Trophoblast cell (in vitro differentiated cells and primary cell): ENCODE results near the gene GAK.

Experiments used
- DNase-seq, 2 donors: peaks; one replicate each; pipeline ENCODE4 v3.0.0-alpha.2; 2016
- H2AFZ ChIP-seq: 2 replicates; pipeline ENCODE4 v1.6.1; 2013; ENCODE audit warnings: low read length, moderate library complexity, mild to moderate bottlenecking; ENCODE audit not compliant: insufficient read depth, poor library complexity
- H2AK5ac ChIP-seq: 2 replicates; pipeline ENCODE4 v1.6.1; 2013; ENCODE audit warnings: mild to moderate bottlenecking, low read length
- H2BK120ac ChIP-seq: 2 replicates; pipeline ENCODE4 v1.6.1; 2013; ENCODE audit warnings: low read length, mild to moderate bottlenecking, moderate library complexity; ENCODE audit not compliant: insufficient read depth, poor library complexity
- H2BK12ac ChIP-seq: 2 replicates; pipeline ENCODE4 v1.6.1; 2013; ENCODE audit warnings: mild to moderate bottlenecking, low read length, moderate library complexity
- H2BK5ac ChIP-seq: 2 replicates; pipeline ENCODE4 v1.6.1; 2013; ENCODE audit warnings: low read length, low read depth, moderate library complexity, mild to moderate bottlenecking; ENCODE audit not compliant: poor library complexity
- H3K14ac ChIP-seq: 2 replicates; pipeline ENCODE4 v1.6.1; 2013; ENCODE audit warnings: mild to moderate bottlenecking, low read length
- H3K18ac ChIP-seq: 2 replicates; pipeline ENCODE4 v1.6.1; 2013; ENCODE audit warnings: mild to moderate bottlenecking, low read length
- H3K23ac ChIP-seq: 2 replicates; pipeline ENCODE4 v1.6.1; 2013; ENCODE audit warnings: low read length
- H3K27ac ChIP-seq: 2 replicates; pipeline ENCODE4 v1.5.1; 2013; ENCODE audit warnings: low read depth, mild to moderate bottlenecking, inconsistent platforms, low read length, moderate library complexity
- H3K27me3 ChIP-seq: 2 replicates; pipeline ENCODE4 v1.6.1; 2013; ENCODE audit warnings: inconsistent platforms, mild to moderate bottlenecking, low read length, moderate library complexity; ENCODE audit not compliant: insufficient read depth
- H3K36me3 ChIP-seq, 2 experiments: 1 replicate in 1 of 2; 2 replicates in 1 of 2; pipeline ENCODE4 v1.6.1; 2013; ENCODE audit warnings: low read length in 2 of 2, mild to moderate bottlenecking in 2 of 2, moderate library complexity in 1 of 2; ENCODE audit not compliant: insufficient read depth in 2 of 2, control insufficient read depth in 1 of 2
- H3K4ac ChIP-seq: 2 replicates; pipeline ENCODE4 v1.6.1; 2013; ENCODE audit warnings: low read depth, mild to moderate bottlenecking, low read length, moderate library complexity
- H3K4me1 ChIP-seq, 2 experiments: 1 replicate in 1 of 2; 2 replicates in 1 of 2; pipeline ENCODE4 v1.6.1; 2013; ENCODE audit warnings: low read length in 2 of 2, mild to moderate bottlenecking in 2 of 2, moderate library complexity in 1 of 2; ENCODE audit not compliant: insufficient read depth in 2 of 2, control insufficient read depth in 1 of 2
- H3K4me2 ChIP-seq: 2 replicates; pipeline ENCODE4 v1.6.1; 2013; ENCODE audit warnings: inconsistent platforms, mild to moderate bottlenecking, low read length, moderate library complexity
- H3K4me3 ChIP-seq: 2 replicates; pipeline ENCODE4 v1.5.1; 2013; ENCODE audit warnings: mild to moderate bottlenecking, low read depth, low read length, inconsistent platforms
- H3K79me1 ChIP-seq: one replicate; pipeline ENCODE4 v1.6.1; 2013; ENCODE audit warnings: low read length
- H3K79me2 ChIP-seq: 2 replicates; pipeline ENCODE4 v1.6.1; 2013; ENCODE audit warnings: low read length, mild to moderate bottlenecking; ENCODE audit not compliant: control insufficient read depth, insufficient read depth, poor library complexity
- H3K9ac ChIP-seq: 2 replicates; pipeline ENCODE4 v1.6.1; 2013; ENCODE audit warnings: mild to moderate bottlenecking, low read length
- H3K9me3 ChIP-seq: 2 replicates; pipeline ENCODE4 v1.6.1; 2013; ENCODE audit warnings: low read depth, mild to moderate bottlenecking, control low read depth, inconsistent platforms, low read length; ENCODE audit not compliant: insufficient read depth
- H4K12ac ChIP-seq: 2 replicates; pipeline ENCODE4 v1.6.1; 2013; ENCODE audit warnings: low read depth, mild to moderate bottlenecking, low read length, moderate library complexity
- H4K8ac ChIP-seq: 2 replicates; pipeline ENCODE4 v1.6.1; 2013; ENCODE audit warnings: low read depth, mild to moderate bottlenecking, low read length, moderate library complexity
- H4K91ac ChIP-seq: one replicate; pipeline ENCODE4 v1.6.1; 2013; ENCODE audit warnings: low read depth, mild to moderate bottlenecking, low read length, moderate library complexity
- WGBS: extraction: QIAGEN DNeasy Blood & Tissue Kit; methylation state at CpG from one replicate; pipeline ENCODE4 v1.1.7; 2013; ENCODE audit warnings: missing lambda C conversion rate; ENCODE audit not compliant: insufficient read length, insufficient coverage; ENCODE audit errors: extremely low coverage; 5-methylcytosine and 5-hydroxymethylcytosine counted together

The GAK gene

DNA sequence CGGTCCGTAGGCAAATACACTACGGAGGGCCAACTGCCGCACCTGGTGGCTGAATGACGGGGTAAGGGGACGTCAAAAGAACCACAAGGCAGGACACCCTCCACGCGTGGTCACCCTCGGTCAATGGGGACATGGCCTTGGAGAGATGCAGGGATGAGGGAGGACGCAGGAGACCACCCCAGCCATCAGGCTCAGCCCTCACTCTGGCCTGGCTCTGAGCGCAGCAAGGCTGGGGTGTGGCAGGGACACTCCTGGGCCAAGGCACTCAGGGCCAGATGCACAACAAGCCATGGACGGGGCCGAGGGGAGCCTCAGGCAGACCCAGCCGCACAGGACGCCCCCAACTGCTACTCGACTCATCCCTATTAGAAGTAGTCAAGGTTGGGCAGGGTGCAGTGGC lies 36.5 kb downstream of the GAK start:
- Histone ChIP-seq H3K4me2 (no peak overlapping the region), H3K4me3 (no peak overlapping the region), H3K36me3 (peaks cover 62 to 73% of the 10 kb centered on the region in 2 experiments), H3K14ac (no peak overlapping the region), H3K79me1 (no peaks in the 10 kb centered on the region), H4K91ac (no peak overlapping the region), H4K8ac (no peak overlapping the region), H3K4me1 (no peaks in the 10 kb centered on the region), H3K79me2 (no peaks in the 10 kb centered on the region), H4K12ac (no peak overlapping the region), H2BK120ac (no peak overlapping the region), H2BK12ac (no peak overlapping the region), H3K27ac (no peak overlapping the region), H2AK5ac (no peak overlapping the region), H3K9ac (no peak overlapping the region), H2BK5ac (no peak overlapping the region), H3K18ac (no peak overlapping the region), H3K9me3 (no peaks in the 10 kb centered on the region), H3K23ac (no peak overlapping the region), H3K4ac (no peak overlapping the region), H2AFZ (no peak overlapping the region), H3K27me3 (no peaks in the 10 kb centered on the region)
- no CpG with 5 or more reads among the region's 16 CpGs for WGBS
- no peak for DNase-seq

DNA sequence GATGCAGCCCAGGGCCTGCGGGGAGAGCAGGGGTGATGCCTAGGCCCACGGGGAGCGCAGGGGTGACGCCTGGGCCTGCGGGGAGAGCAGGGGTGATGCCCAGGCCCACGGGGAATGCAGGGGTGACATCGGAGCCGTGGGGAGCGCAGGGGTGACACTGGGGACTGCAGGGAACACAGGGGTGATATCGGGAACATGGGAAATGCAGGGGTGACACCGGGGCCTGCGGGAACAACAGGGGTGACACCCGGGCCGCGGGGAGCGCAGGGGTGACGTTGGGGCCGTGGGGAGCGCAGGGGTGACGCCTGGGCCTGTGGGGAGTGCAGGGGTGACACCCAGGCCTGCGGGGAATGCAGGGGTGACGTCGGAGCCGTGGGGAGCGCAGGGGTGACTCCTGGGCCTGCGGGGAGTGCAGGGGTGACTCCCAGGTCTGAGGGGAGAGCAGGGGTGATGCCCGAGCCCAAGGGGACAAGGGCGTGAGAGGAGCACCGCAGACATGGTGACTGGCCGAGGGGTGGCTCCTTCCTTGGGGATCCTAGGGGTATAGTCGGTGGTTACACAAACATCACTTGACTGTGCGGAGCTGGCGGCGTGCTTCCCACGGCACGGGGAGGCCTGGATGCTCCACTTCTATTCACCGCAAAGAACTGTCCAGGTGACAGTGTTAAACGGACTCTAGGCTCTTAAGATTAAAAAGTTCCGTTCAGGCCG lies 38.0 kb downstream of the GAK start:
- Histone ChIP-seq H4K12ac (no peak overlapping the region), H2BK5ac (no peak overlapping the region), H4K91ac (no peak overlapping the region), H4K8ac (no peak overlapping the region), H3K4ac (no peak overlapping the region), H2BK120ac (no peak overlapping the region), H3K36me3 (peaks cover 74% of the 10 kb centered on the region in 2 experiments), H2AK5ac (no peak overlapping the region), H3K27me3 (no peaks in the 10 kb centered on the region), H3K14ac (no peak overlapping the region), H3K27ac (no peak overlapping the region), H3K9me3 (no peaks in the 10 kb centered on the region), H2AFZ (no peak overlapping the region), H3K79me1 (no peaks in the 10 kb centered on the region), H3K79me2 (no peaks in the 10 kb centered on the region), H2BK12ac (no peak overlapping the region), H3K4me2 (no peak overlapping the region), H3K4me1 (no peaks in the 10 kb centered on the region), H3K23ac (no peak overlapping the region), H3K4me3 (no peak overlapping the region), H3K18ac (no peak overlapping the region), H3K9ac (no peak overlapping the region)
- no CpG with 5 or more reads among the region's 40 CpGs for WGBS
- no peak for DNase-seq

DNA sequence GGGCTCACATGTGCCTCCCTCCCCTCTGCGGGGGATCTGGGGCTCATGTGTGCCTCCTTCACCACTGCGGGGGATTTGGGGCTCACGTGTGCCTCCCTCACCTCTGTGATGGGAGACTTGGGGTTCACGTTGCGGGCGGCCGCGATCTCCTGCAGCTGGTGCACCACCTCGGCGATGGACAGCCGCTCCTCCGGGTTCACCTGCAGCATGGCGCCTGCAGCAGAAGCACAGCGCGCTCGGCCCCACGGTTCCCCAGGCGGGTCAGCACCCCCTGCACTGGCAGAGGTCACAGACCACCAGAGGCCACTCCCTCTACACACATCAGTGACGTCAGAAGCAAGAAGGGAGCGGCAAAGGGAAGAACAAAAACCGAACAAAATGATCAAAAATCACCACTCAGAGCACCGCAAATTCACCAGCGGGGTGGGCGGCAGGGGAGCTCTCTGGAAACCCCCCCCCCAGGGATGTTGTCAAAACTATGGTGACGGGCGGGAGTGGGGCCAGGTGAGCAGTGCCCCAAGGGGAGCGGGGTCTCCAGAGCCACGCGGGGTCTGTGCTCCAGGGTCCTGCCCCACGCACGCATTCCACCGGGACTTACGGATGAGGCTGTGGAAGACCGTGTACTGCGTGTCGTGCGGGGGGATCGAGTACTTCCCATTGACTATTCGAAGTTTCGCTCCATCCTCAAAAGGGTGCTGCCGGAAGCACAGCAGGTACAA lies 38.7 kb downstream of the GAK start:
- no peak overlapping the region for H4K8ac ChIP-seq
- no peak overlapping the region for H3K23ac ChIP-seq
- H3K9ac ChIP-seq: no peak overlapping the region
- H2BK120ac ChIP-seq: no peak overlapping the region
- DNase-seq: no peak
- H2BK12ac ChIP-seq: no peak overlapping the region
- H3K14ac ChIP-seq: no peak overlapping the region
- H3K4me3 ChIP-seq: no peak overlapping the region
- no peaks in the 10 kb centered on the region for H3K27me3 ChIP-seq
- no peak overlapping the region for H2AK5ac ChIP-seq
- no peak overlapping the region for H3K4me2 ChIP-seq
- H3K79me2 ChIP-seq: no peaks in the 10 kb centered on the region
- H3K79me1 ChIP-seq: no peaks in the 10 kb centered on the region
- no peak overlapping the region for H4K91ac ChIP-seq
- H3K4ac ChIP-seq: no peak overlapping the region
- H3K36me3 ChIP-seq: peaks cover 77 to 81% of the 10 kb centered on the region in 2 experiments
- H2BK5ac ChIP-seq: no peak overlapping the region
- H3K4me1 ChIP-seq: no peaks in the 10 kb centered on the region
- no peak overlapping the region for H4K12ac ChIP-seq
- WGBS: no CpG with 5 or more reads among the region's 41 CpGs
- H3K27ac ChIP-seq: no peak overlapping the region
- no peak overlapping the region for H2AFZ ChIP-seq
- no peak overlapping the region for H3K18ac ChIP-seq
- H3K9me3 ChIP-seq: no peaks in the 10 kb centered on the region

DNA sequence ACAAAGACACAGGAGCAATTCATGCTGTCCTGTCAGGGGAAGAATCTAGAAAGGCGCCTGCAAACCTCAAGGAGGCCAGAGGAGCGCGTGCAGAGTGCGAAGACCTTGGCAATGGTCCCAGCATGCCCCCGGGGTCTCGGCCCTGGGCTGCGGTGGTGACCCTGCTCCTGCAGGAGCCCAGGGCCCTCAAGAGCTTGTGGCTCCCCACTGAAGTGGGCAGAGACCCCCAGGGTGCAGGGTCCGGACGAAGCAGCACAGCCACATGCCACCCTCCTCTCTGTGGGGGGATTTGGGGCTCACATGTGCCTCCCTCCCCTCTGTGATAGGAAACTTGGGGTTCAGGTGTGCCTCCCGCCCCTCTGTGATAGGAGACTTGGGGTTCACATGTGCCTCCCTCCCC lies 39.3 kb downstream of the GAK start:
- H3K36me3 ChIP-seq: peaks cover 80 to 84% of the 10 kb centered on the region in 2 experiments
- H3K79me1 ChIP-seq: no peaks in the 10 kb centered on the region
- H3K4me1 ChIP-seq: no peaks in the 10 kb centered on the region
- no peak overlapping the region for H3K4me3 ChIP-seq
- no peak overlapping the region for H2BK120ac ChIP-seq
- no peak overlapping the region for H2BK12ac ChIP-seq
- no peaks in the 10 kb centered on the region for H3K27me3 ChIP-seq
- no peak overlapping the region for H3K27ac ChIP-seq
- H3K9ac ChIP-seq: no peak overlapping the region
- H2AK5ac ChIP-seq: no peak overlapping the region
- H3K79me2 ChIP-seq: no peaks in the 10 kb centered on the region
- H4K8ac ChIP-seq: no peak overlapping the region
- H4K91ac ChIP-seq: no peak overlapping the region
- no peak overlapping the region for H2BK5ac ChIP-seq
- no peak overlapping the region for H2AFZ ChIP-seq
- H3K4ac ChIP-seq: no peak overlapping the region
- no peak overlapping the region for H3K23ac ChIP-seq
- H3K4me2 ChIP-seq: no peak overlapping the region
- H3K9me3 ChIP-seq: no peaks in the 10 kb centered on the region
- no peak overlapping the region for H3K18ac ChIP-seq
- WGBS: no CpG with 5 or more reads among the region's 10 CpGs
- no peak for DNase-seq
- no peak overlapping the region for H3K14ac ChIP-seq
- H4K12ac ChIP-seq: no peak overlapping the region
